HG03354 (cell line): ENCODE data around the gene HERPUD1.
"Not testable (repeated sequence)": the region's sequence is repeated elsewhere in the genome, so short reads cannot be mapped to it uniquely, and the experiment has no call there.

ENCODE experiments used
- ATAC-seq: cut with Tn5 transposase; IDR thresholded peaks from one replicate; pipeline ENCODE4 v1.9.1; 2021; ENCODE audit warnings: mild to moderate bottlenecking; ENCODE audit not compliant: unreplicated experiment, poor library complexity, severe bottlenecking

Gene HERPUD1, protein sequence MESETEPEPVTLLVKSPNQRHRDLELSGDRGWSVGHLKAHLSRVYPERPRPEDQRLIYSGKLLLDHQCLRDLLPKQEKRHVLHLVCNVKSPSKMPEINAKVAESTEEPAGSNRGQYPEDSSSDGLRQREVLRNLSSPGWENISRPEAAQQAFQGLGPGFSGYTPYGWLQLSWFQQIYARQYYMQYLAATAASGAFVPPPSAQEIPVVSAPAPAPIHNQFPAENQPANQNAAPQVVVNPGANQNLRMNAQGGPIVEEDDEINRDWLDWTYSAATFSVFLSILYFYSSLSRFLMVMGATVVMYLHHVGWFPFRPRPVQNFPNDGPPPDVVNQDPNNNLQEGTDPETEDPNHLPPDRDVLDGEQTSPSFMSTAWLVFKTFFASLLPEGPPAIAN

DNA sequence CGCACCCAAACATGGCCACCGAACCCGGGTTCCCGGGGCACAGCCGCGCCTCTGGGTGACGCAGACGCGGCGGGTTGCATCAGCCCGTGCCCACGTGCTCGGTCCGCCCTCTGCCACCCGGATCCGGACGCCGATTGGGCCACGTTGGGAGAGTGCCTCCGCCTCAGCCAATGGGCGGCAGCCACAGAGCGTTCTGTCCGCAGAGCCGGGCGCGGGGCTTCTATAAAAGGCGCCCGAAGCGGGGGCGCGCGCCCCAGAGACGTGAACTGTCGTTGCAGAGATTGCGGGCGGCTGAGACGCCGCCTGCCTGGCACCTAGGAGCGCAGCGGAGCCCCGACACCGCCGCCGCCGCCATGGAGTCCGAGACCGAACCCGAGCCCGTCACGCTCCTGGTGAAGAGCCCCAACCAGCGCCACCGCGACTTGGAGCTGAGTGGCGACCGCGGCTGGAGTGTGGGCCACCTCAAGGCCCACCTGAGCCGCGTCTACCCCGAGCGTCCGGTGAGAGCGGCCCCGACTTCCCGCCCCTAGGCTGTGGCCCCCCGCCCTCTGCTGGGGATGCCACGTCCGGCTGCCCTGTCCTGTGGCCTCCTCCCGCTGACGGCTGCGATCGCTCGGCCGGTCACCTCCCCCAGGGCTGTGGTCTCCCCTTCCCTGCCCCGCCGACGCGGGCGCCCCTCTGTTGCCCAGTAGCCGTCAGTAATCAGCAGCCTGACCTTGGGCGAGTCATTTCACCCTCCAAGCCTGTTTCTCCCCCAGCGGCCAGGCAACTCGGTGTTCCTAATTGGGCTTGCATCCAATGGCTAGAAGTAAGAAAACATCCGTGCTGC, at the start of gene HERPUD1:
HERPUD1 (plus strand) TSS at position 251 of the 829 bp plus-strand sequence; CDS start at position 354, 103 bp downstream.
- ATAC-seq: peak; percentile 86

DNA sequence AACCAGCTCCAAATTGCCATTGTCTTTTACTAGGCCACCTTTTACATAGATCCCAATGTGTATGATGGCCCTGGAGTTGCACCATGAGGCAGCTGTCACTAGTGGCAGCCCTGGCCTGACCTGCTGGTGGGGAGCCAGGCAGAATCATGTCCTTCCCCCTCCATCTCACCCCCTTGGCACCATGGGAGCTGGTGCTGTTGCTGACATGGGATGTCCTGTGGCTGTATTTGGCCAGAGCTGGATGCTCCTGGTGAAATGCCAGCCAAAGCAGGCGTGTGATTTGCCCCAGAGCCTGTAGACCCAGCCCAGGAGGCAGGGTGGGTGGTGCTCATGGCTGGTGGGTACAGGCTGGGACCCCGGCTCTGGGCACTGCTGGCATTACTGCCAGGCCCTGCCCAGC, 48.4 kb upstream of the HERPUD1 start:
- no peak for ATAC-seq

DNA sequence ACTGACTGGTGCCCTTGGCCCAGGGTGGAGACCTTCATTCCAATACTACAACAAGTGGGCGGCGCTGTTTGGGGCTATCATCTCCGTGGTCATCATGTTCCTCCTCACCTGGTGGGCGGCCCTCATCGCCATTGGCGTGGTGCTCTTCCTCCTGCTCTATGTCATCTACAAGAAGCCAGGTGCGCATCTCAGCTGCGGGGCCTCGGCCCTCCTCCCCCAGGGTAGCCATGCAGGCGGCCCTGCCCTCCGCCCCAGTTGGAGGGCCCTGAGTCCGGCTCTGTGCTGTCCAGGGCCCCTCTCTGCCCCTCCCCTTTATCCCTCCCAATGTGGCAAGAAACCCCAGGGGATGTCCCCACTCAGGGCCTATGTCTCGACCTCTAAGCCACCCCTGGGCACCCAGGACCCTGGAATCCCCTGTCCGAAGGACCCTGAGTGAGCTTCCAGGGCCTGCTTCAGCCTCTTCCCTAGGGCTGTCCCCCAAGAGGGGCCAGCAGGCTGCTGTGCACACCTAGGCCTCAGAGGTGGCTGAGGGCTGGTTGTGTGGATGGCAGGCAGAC, 47.8 kb upstream of the HERPUD1 start:
- ATAC-seq: no peak

DNA sequence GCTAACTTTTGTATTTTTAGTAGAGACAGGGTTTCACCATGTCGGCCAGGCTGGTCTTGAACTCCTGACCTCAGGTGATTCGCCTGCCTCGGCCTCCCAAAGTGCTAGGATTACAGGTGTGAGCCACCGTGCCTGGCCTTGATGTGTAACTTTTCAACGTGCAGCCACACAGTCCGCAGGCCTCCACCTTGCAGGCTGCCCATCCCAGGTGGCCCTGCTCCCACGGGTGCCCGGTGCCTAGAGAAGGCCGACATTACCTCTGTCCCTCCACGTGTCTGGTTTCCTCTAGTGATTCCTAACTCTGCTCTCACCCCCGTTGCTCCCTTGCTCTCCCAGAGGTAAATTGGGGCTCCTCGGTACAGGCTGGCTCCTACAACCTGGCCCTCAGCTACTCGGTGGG, 47.0 kb upstream of the HERPUD1 start:
- ATAC-seq: not testable (repeated sequence)

DNA sequence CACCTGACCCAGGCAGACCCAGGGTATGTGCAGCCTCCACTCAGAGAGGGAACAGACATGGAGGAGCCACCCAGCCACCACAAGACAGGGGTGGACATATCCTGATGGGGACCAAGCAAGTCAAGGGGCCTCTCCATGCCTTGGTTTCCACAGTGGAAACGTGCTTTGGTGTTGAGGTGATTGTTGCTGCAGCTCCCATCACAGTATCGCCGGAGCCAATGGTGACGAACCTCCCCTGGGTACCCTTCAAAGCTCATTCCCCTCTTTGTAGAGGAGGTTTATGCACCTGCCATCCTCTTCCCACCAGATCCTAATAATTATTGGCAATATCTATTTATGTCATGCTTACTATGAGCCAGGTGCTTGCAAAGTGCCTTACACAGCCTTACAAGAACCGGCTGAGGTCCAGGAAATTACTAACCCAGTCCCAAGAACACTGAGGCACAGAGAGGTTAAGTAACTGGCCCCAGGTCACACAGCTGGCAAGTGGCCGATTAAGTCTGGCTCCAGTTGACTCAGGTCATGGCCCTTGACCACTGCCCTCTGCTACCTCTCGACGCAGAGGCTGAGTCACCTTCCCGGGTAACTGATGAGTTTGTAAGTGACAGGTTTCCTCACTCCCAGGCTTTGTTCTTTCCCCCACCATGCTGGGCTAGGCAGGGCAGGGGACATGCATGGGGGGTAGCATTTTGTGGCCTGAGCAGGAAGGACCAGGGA, 46.3 kb upstream of the HERPUD1 start:
- no peak for ATAC-seq

DNA sequence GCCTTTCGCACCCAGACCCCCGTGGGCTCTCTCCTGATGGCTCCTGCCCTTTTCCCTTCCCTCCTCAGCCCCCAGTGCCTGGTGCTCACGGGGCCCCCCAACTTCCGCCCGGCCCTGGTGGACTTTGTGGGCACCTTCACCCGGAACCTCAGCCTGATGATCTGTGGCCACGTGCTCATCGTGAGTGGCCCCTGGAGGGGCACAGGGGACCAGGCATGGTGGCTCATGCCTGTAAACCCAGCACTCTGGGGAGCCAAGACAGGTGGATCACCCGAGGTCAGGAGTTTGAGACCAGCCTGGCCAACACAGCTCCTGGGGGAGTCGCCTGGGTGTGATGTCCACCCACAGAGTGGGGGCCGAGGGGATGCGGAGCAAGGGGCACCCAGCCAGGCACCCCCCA, 45.6 kb upstream of the HERPUD1 start:
- no peak for ATAC-seq

DNA sequence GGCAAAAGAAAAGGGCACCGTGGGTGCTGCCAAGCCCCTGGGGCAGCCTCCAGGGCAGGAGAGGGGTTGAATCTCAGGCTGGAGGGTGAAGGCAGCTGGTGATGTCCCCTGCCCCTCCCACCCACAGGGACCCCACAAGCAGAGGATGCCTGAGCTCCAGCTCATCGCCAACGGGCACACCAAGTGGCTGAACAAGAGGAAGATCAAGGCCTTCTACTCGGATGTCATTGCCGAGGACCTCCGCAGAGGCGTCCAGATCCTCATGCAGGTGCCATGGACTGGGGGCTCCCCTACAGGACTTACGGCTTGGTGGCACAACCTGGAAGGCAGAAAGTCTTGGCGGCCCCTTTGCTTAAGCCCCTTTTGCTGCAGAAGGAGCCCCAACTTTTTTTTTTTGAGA, 45.1 kb upstream of the HERPUD1 start:
- ATAC-seq: no peak

DNA sequence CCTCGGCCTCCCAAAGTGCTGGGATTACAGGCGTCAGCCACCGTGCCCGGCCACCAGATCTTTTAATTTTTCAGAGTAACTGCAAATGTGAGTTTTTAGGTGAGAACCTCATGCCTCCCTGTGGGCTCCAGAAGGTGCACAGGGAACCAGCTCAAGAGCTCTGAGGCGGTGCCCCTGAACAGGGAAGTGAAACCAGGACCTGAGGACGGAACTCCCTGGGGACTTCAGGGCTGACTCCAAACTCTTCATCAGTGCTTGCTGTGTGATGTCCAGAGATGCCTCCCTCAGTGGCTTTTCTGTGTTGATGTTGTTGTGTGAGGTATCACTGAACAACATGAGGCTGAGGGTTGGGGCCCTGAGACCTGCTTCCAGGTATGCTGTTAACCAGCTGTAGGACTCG, 43.1 kb upstream of the HERPUD1 start:
- ATAC-seq: no peak

DNA sequence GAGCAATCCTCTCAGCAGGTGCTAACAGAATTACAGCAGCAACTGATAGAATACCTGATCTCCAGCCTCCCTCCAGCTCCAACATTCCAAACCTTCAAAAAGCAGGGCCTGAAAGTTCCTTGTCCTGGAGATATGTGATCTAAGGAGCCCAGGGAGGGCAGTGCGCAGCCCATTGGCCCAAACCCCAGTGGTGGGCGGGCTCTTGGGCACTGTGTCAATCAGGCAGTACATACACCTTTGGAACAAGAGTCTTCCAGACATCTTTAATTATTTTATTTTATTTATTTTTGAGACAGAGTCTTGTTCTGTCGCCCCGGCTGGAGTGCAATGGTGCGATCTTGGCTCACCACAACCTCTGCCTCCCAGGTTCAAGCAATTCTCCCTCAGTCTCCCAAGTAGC, 42.7 kb upstream of the HERPUD1 start:
- no peak for ATAC-seq

DNA sequence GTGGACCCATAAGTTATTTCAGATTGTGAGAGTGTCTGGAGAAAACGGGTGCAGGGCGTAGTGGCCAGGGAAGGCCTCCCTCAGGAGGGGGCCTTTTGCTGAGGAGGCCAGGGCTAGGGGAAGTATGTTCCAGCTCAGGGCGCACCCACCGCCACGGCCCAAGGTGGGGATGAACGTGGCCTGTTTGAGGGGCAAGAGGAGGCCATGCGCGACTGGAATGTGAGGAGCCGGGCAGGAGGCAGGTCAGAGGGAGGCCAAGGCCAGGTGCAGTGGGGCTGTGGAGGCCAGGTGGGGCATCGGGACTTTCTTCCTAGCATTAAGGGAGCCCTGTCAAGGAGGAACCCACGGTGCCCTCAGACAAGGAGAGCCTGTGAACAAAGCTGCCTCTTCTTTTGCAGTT, 40.3 kb upstream of the HERPUD1 start:
- no peak for ATAC-seq

DNA sequence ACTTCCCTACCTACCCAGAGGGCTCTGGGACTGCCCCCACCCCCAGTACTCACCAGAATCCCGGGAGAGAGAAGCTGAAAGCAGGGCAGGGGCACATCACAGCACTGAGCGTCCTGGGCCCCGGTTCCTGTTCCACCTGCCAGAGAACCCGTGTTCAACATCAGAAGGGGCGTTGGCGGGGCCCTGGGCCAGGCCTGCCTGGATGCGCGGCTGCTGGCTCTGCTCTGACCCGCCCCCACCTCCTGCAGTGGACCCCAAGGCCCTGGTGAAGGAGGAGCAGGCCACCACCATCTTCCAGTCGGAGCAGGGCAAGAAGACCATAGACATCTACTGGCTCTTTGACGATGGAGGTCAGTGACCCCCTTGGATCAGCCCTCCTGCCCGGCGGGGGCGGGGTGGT, 39.2 kb upstream of the HERPUD1 start:
- no peak for ATAC-seq

DNA sequence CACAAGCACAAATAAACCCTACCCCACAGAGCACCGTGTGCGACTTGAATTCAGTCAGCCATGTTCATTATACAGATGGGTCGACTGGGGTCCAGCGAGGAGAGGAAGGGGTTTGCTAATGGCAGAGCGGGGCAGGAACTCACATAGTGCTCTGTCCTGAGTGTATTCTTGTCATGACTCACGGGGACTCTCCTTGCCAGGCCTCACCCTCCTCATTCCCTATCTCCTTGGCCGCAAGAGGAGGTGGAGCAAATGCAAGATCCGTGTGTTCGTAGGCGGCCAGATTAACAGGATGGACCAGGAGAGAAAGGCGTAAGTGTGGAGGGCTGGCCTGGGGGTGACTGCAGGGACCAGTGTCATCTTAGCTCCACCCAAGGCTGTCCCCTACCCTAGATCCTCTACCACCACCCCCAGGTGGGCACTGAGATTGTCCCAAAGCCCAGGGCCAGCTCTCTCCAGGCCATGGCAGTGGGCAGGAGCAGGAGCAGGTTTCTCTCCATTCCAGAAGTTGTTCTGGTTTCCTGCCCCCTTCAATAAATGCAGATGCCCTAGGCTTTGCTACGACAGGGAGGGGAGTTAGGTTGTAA, 37.5 kb upstream of the HERPUD1 start:
- ATAC-seq: no peak

DNA sequence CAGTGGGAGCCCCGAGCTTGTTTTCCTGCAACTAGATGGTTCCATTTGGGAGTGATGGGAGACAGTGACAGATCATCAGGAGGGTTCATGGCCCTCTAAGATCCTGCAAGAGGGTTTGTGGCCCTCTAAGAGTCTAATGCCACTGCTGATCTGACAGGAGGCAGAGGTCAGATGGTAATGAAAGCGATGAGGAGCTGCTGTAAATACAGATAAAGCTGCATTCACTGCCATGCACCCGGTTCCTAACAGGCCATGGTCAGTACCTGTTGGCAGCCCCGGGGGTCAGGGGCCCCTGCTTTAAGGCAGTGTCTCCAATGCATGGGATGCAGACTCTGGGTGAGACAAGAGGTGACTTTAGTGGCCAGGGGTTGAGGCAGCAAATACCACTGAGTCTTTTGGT, 36.1 kb upstream of the HERPUD1 start:
- no peak for ATAC-seq

DNA sequence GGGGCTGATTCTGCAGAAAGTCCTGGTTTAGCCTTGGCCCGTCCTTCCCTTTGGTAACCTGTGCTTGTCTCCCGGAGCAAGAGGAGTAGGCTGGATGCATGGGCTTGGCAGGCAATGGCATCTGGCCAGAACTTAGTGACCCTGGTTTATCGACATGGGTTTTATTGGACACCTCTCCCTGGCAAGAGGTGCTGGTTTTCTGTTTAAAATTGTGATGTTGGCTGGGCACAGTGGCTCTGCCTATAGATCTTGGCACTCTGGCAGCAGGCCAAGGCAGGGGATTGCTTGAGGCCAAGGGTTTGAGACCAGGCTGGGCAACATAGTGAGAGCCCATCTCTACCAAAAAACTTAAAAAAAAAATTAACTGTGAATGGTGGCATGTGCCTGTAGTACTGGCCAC, 35.7 kb upstream of the HERPUD1 start:
- no peak for ATAC-seq

DNA sequence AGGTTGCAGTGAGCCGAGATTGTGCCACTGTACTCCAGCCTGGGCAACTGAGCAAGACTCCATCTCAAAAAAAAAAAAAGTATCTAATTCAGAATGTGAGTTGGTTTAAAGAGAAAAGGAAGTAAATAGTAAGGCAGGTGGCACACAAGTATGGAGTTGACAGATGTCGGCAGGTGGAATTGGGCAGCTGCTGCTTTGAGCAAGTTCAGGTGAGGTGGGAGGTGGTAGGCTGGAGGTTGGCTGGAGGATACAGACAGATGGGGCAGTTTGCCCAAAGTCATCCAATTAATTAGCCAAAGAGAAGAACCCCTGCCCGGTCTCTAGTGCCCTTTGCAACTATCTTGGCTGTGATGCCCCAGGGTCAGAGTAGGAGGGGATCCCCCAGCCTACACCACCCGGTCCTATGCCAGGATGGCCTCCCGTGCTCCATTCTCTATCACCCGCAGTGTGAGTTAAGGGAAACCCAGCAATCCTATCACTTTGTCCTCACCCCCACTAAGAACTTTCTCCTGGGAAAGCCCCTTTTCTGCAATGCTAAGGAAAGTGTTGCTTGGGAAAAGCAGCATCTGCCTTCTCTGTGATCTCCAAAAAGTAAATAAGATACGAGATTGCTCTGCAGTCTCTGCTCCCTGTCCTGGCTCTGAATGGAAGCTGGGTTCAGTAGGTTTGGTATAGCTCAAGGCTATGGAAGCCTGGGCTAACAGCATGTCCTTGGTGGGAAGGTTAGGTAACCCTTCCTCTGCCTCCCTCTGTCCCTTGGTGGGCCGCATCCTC, 34.7 kb upstream of the HERPUD1 start:
- ATAC-seq: no peak

DNA sequence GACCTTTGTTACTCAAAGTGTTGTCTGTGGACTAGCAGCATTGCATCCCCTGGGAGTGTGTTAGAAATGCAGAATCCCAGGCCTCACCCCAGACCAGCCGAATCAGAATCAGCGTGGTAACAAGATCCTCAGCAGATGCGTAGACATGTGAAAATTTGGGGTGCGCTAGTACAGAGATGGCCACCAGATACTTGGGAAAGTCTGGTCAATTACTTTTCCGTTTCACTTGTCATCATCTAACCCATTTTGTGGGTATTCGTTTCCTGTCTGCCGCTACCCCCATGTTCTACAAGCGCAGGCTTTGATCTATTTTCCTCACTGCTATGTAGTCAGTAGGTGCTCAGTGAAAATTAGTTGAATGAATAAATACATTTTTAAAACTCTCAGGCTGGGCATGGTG, 33.1 kb upstream of the HERPUD1 start:
- ATAC-seq: peak; percentile 74

DNA sequence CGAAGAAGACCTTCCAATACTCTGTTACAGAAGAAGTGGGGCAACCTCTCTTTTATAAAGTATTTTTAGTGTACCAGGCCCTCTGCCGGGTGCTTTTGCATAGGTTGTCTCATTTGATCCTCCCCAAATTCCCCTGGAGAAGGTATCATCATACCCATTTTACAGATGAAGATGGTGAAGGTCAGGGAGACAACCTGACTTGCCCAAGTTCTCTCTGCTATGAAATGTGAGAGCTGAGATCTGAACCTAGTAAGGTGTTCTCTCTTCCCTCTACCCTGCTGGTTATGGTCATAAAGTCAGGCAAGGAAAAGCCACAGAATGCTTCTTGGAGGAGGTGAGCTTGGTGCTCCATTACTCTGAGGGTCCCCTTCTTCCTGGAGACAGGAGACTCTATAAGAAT, 28.1 kb upstream of the HERPUD1 start:
- ATAC-seq: no peak

DNA sequence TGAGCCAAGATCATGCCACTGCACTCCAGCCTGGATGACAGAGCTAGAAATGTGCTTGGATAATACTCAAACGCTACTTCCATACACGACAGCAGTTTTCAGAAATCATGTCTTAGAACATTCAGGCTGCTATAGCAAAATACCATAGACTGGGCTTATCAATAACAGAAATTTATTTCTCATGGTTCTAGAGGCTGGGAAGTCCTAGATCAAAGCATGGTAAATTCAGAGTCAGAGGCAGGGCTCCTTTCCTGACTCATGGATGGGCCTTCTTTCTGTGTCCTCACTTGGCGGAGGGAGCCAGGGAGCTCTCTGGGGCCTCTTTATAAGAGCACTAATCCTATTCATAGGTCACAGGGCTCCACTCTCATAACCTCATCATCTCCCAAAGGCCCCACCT, 24.5 kb upstream of the HERPUD1 start:
- no peak for ATAC-seq

DNA sequence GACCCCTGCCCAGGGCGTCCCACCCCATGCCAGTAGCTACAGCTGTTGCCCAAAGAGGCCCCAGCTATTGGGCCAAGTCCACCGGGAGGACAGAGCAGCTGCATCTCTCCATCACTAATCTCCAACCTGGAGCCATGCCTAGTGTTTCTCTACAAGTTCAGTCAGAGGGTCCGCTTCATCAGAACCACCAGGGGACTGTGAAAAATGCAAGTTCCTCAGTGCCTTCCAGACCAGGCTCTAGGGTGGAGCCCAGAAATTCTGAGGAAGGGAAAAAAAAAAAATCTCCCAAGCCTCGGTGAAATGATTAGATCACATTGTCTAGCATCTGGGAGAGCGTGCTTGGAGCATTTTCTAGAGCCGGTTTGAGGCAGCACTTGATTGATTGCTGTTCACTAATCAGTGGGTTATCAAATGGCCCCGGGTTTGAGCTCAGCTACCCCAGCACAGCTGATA, 22.4 kb upstream of the HERPUD1 start:
- ATAC-seq: no peak
